Fibroblast of skin of scalp (primary cell): ENCODE measurements around the gene STK32B.

Experiments
- DNase-seq: peaks from one replicate; pipeline ENCODE4 v3.0.0-alpha.2; 2013

STK32B gene

GRCh38 chr4:5544762-5545161, 493.5 kb downstream of the STK32B start:
- no peak for DNase-seq

GRCh38 chr4:5545271-5545670, 494.0 kb downstream of the STK32B start:
- DNase-seq = no peak

GRCh38 chr4:5547651-5548249, 496.5 kb downstream of the STK32B start:
- DNase-seq = no peak
